NT2/D1 (cell line): Measurements from ENCODE around the gene EPHB2.

Experiments
- SUZ12 ChIP-seq: IDR thresholded peaks from 2 replicates; pipeline ENCODE4 v1.6.1; 2011; ENCODE audit not compliant: insufficient read length, insufficient read depth; ENCODE audit errors: extremely low read depth
- YY1 ChIP-seq: IDR thresholded peaks from 2 replicates; pipeline ENCODE4 v1.6.1; 2011; ENCODE audit not compliant: insufficient read length, insufficient read depth
- ZNF274 ChIP-seq: IDR thresholded peaks from 2 replicates; pipeline ENCODE4 v1.6.1; 2011; ENCODE audit warnings: mild to moderate bottlenecking, low read depth, low read length

- no peak for TF ChIP-seq YY1
- TF ChIP-seq SUZ12, result no peak
- no peak for TF ChIP-seq ZNF274
Observed at GRCh38 chr1:22705586-22705985, 5.1 kb upstream of the EPHB2 start.
